ENCODE results near the gene HERC6. TPM values are rescaled to one million over a fixed set of nuclear protein-coding genes. Genes with fewer than 3 reads are reported as not detected.

The HERC6 gene
- total RNA-seq, 2 donors from 2014 or later: 6.4 to 9.7 TPM

DNA sequence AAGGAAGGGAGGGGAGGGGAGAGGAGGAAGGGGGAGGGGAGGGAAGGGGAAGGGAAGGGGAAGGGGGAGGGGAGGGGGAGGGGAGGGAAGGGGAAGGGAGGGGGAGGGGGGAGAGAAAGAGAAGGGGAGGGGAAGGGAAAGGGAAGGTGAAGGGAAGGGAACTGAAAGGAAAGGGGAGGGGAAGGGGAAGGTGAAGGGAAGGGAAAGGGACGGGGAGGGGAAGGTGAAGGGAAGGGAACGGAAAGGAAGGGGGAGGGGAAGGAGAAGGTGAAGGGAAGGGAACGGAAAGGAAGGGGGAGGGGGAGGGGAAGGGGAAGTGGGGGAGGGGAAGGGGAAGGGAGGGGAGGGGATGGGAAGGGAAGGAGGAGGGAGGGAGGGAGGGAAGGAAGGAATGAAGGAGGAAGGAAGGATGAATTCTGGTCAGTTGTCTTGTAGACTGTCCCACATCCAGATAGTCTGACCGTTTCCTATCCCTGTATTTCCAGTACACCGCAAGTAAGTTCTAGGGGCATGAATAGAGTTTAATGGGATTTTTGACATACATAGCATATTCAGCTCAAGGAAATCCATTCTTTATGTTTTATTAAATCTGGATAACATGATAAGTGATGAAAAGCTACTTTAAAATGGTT is 98.7 kb downstream of the HERC6 start:
- ATAC-seq (no peak), DNase-seq (no peak)
- intact Hi-C loops (cut with DNase I): no loop called here

DNA sequence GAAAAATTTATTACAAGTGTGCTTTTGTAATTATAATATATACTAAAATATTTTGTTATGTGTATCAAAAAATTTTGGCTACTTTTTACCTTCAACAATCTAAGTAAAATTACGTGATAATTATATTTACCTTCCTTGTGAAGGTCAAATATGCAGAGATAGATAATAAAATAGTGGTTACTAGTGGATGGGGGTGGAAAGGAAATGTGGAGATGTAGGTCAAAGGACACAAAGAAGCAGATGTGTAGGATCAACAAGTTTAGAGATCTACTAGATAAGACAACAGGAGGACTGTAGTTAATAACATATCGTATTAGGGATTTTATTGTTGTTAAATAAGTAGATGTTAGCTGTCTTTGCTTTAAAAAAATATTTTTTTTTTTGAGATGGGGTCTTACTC is 99.6 kb downstream of the HERC6 start:
- ATAC-seq: no peak
- intact Hi-C loops (cut with DNase I): no loop called here
- DNase-seq: no peak

DNA sequence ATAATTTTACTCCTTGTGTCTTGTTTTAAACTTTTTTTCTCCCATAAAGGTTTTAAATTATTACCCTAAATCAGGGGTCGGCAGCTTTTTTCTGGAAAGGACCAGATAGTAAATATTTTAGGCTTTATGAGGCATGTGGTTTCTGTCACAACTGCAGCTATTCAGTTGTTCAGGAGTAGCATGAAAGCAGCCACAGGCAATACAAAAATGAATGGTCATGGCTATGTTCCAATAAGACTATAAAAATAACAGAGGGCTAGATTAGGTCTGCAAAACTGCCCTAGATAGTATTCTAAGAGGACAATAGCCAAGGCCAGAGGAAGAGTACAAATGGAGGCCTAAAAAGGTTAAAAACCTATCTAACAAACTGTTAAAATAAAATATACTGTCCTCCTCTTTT is 102.9 kb downstream of the HERC6 start:
- DNase-seq (no peak), ATAC-seq (no peak)
- intact Hi-C loops (cut with DNase I): no loop called here

- intact Hi-C loops (cut with DNase I): no loop called here
- DNase-seq (no peak), ATAC-seq (no peak)
These were observed 110.6 kb downstream of the HERC6 start for GRCh38 chr4:88489100-88489761.

Other genes starting within 250 kb of the HERC6 start
- 1 to 10 TPM; 1.4 to 1.6 TPM for gene ABCG2, start 220.2 kb upstream of the HERC6 start, total RNA-seq
- gene PPM1K, start 94.3 kb upstream of the HERC6 start, total RNA-seq: 100 to 1,000 TPM in 1 of 2 donors, 10 to 100 TPM in 1; 61.9 to 126 TPM
- gene HERC5, start 78.3 kb downstream of the HERC6 start, total RNA-seq: 1 to 10 TPM; 2.4 to 3.7 TPM
- 10 to 100 TPM; 53.4 to 59.5 TPM for gene PYURF, start 144.9 kb downstream of the HERC6 start, total RNA-seq
- 10 to 100 TPM; 41.9 to 45.9 TPM for gene HERC3, start 213.6 kb downstream of the HERC6 start, total RNA-seq